ENCODE measurements around the gene MPHOSPH10. TPM values are rescaled to one million over a fixed set of nuclear protein-coding genes. Genes with fewer than 3 reads are reported as not detected.
"Not testable (repeated sequence)": the region's sequence is repeated elsewhere in the genome, so short reads cannot be mapped to it uniquely, and the experiment has no call there.

MPHOSPH10 gene
- total RNA-seq, 1 donor from 2014 or later, result 12.5 TPM

GRCh38 chr2:71122387-71123298, 7.8 kb upstream of the MPHOSPH10 start:
- ATAC-seq (no peak), DNase-seq (ENCODE audit: low spot score) (no peak)

GRCh38 chr2:71125506-71126294, 4.7 kb upstream of the MPHOSPH10 start:
- ATAC-seq, result no peak
- no peak for DNase-seq (ENCODE audit: low spot score)

GRCh38 chr2:71126957-71127356, 3.5 kb upstream of the MPHOSPH10 start:
- ATAC-seq, result no peak
- no peak for DNase-seq (ENCODE audit: low spot score)

GRCh38 chr2:71129114-71129901, 1.1 kb upstream of the MPHOSPH10 start:
- DNase-seq (ENCODE audit: low spot score), result peak; percentile 83
- ATAC-seq, result no peak

- no peak for DNase-seq (ENCODE audit: low spot score)
- peak; percentile 73 for ATAC-seq
Observed at GRCh38 chr2:71129902-71130151, 607 bp upstream of the MPHOSPH10 start.

- DNase-seq (ENCODE audit: low spot score), result no peak
- ATAC-seq, result no peak
Observed at GRCh38 chr2:71130905-71131244, 441 bp downstream of the MPHOSPH10 start.

GRCh38 chr2:71131387-71132166, 1.1 kb downstream of the MPHOSPH10 start:
- DNase-seq (ENCODE audit: low spot score); ATAC-seq: not testable (repeated sequence)

- ATAC-seq (no peak), DNase-seq (ENCODE audit: low spot score) (no peak)
Observed at GRCh38 chr2:71133603-71134002, 3.2 kb downstream of the MPHOSPH10 start.

GRCh38 chr2:71136174-71136573, 5.7 kb downstream of the MPHOSPH10 start:
- DNase-seq (ENCODE audit: low spot score), result no peak
- ATAC-seq, result peak; percentile 39

GRCh38 chr2:71143782-71144181, 13.3 kb downstream of the MPHOSPH10 start:
- no peak for DNase-seq (ENCODE audit: low spot score)
- ATAC-seq, result no peak

- ATAC-seq, result no peak
Observed at GRCh38 chr2:71148506-71149063, 18.2 kb downstream of the MPHOSPH10 start.

GRCh38 chr2:71150082-71150816, 19.8 kb downstream of the MPHOSPH10 start:
- ATAC-seq, result peak; percentile 35

More at GRCh38 chr2:71148506-71149063, 18.2 kb downstream of the MPHOSPH10 start:
- DNase-seq (ENCODE audit: low spot score), result no peak

GRCh38 chr2:71151620-71152019, 21.2 kb downstream of the MPHOSPH10 start:
- DNase-seq (ENCODE audit: low spot score), result no peak
- no peak for ATAC-seq

More at GRCh38 chr2:71150082-71150816, 19.8 kb downstream of the MPHOSPH10 start:
- DNase-seq (ENCODE audit: low spot score), result no peak

GRCh38 chr2:71153585-71154224, 23.3 kb downstream of the MPHOSPH10 start:
- no peak for ATAC-seq
- DNase-seq (ENCODE audit: low spot score), result no peak

- no peak for DNase-seq (ENCODE audit: low spot score)
- ATAC-seq, result no peak
Observed at GRCh38 chr2:71154279-71154678, 23.8 kb downstream of the MPHOSPH10 start.

GRCh38 chr2:71154798-71155197, 24.4 kb downstream of the MPHOSPH10 start:
- DNase-seq (ENCODE audit: low spot score) (no peak), ATAC-seq (peak; percentile 82)

- DNase-seq (ENCODE audit: low spot score) (no peak), ATAC-seq (no peak)
Observed at GRCh38 chr2:71155846-71156245, 25.4 kb downstream of the MPHOSPH10 start.

GRCh38 chr2:71156573-71156972, 26.1 kb downstream of the MPHOSPH10 start:
- ATAC-seq, result no peak

More at GRCh38 chr2:71156573-71156972, 26.1 kb downstream of the MPHOSPH10 start:
- DNase-seq (ENCODE audit: low spot score), result no peak
